AML-193 (cell line): ENCODE measurements around the gene ZBTB16.
A peak's percentile ranks its signal among the peaks of the same experiment; 100 is the strongest.

Source experiments
- DNase-seq, 2 experiments: peaks; one replicate each; lab custom pipeline; 2025; lab: John Stamatoyannopoulos, UW

Gene ZBTB16

GRCh38 chr11:114261791-114262190, 202.3 kb downstream of the ZBTB16 start:
- DNase-seq, result no peak

- DNase-seq, result peak; percentile 25 to 49
Measured at GRCh38 chr11:114262681-114263512, 203.4 kb downstream of the ZBTB16 start.

DNA sequence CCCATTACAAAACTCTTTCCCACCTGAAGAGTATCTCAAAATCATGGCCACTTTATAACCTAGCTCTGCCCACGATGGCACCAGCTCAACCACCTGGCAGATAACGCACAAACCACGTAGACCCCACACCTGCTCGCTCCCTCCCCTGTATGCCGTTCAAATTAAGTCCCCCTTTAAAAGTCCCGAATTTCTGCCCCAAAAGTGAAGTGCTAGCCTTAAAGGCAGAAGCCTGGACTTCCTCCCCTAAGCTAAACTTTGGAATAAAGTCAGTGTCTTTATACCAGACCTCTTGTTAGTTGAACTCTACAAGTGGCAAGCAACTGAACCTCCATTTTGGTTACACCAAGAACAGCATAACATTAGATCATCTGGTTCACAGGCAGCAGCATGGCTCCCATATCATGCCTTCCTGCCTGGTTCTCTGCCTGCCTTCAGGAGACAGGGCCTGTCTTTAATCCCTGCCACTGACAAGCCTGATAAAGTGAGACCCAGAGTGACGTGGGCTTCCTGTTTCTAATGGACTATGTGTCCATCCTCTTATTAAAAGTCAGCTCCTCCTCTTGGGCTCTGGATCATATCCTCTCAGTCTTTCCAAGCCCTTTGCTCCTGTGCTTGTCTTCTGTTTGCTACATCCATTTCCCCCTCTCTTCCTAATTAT, 204.1 kb downstream of the ZBTB16 start:
- DNase-seq, result no peak

DNA sequence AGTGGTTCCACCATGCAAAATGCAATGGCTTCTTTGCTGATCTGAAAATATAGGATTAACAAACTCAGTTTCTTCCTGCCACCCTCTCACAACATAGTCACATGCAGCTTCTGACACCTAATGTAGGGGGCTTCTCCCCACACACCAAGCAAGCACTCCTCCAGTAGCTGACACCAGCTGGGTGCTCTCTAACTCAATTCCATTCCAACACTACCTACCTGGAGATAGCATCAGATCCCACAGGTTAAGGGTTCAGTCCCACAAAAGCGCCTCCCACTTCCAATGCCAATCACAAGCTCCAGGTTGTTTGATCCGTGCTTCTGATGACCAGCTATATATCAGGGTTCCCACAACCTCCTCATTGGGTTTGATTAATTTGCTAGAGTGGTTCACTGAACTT, 204.9 kb downstream of the ZBTB16 start:
- DNase-seq, result no peak

- DNase-seq, result no peak
Measured at GRCh38 chr11:114265122-114265878, 205.8 kb downstream of the ZBTB16 start.

DNA sequence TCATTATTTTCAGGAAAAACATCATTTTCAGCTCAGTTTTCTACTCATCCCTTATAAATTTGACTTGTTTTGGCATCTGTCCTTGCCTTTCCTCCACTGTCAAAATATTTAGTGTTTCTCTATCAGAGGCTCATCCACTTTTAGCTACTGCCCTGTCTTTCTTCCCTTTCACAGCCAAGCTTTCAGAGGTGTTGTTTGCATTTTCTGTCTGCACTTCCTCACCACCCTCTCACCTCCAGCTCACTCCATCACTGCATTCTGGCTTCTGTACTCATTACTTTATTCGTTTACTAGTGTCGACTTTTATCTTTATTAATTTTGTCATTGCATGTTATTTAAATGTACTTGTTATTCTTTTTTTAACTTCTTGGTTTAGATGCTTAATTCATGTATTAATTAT, 210.0 kb downstream of the ZBTB16 start:
- no peak for DNase-seq

- no peak for DNase-seq
Measured at GRCh38 chr11:114270531-114271270, 211.2 kb downstream of the ZBTB16 start.

- DNase-seq, result no peak
Measured at GRCh38 chr11:114271316-114271715, 211.8 kb downstream of the ZBTB16 start.

GRCh38 chr11:114272311-114272710, 212.8 kb downstream of the ZBTB16 start:
- no peak for DNase-seq

GRCh38 chr11:114273071-114273470, 213.6 kb downstream of the ZBTB16 start:
- DNase-seq, result no peak

DNA sequence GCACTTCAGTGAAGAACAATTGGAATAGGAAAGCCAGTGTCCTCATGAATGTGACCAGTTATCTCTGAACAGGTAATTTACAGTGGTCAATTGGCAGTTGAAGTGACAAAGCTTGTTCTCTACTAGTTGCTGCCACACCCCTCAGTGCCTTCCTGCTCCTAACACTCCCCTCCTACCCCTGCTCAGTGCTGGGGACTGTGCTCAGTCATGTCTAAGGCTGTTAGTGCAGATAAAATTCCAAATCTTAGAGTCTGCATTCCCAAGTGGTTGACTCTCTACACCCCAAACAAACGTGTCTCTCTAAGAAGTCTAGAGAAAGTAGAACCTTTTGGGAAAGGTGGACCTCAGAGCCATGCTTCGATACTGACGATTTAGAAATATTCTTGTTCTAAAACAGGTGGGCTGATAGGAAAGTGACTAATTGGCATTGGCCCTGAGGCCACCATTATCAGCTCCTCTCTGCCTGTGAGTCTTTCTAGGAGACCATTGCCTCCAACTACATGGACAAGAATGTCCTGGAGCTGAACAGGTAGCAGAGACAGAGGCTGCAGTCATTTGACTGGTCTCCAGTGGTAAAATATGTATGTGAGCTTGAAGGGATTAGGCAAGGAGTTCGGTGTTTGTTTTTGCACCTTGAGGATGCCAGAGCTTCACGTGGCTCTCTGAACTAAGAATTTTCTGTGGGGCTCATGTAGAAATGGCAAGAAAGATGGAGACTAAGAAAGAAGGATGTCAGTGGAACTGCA, 214.6 kb downstream of the ZBTB16 start:
- no peak for DNase-seq

- DNase-seq, result no peak
Measured at GRCh38 chr11:114274637-114275036, 215.1 kb downstream of the ZBTB16 start.

DNA sequence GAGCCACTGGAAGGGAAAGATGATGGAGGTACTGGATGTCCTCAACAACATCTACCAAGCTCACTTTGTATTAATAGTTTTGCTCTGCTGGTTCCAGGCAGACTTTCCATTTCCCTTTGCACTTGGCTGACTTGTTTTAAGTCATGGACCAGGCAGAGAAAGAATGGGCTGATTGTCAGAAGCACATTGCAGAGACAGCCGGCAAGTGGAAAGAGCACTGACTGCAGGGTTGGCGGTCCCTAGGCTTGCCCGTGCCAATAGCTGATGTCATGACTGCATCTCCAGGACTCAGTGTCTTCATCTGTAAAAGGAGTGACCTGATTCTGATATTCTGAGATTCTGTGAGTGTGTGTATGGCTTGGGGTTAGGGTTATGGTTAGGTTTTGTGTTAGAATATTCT, 215.8 kb downstream of the ZBTB16 start:
- no peak for DNase-seq

DNA sequence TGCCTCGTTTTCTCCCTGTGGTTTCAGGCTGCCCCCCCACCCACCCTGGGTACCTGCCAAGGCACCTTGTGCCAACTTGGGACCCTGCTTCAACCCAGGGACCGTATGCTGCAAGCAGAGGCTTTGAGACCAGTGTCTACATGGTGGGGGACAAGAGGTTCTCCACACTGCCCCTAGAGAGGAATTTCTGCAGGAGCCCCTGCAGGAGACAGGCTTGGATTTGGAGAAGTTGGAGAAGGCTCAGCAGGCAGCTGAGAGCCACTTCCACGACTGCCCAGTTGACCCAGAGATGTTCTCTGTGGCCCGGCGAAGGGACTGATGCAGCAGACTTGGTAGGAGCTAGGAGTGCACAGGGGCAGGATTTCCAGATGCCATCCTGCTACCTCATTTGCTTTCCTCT, 216.6 kb downstream of the ZBTB16 start:
- DNase-seq, result no peak

DNA sequence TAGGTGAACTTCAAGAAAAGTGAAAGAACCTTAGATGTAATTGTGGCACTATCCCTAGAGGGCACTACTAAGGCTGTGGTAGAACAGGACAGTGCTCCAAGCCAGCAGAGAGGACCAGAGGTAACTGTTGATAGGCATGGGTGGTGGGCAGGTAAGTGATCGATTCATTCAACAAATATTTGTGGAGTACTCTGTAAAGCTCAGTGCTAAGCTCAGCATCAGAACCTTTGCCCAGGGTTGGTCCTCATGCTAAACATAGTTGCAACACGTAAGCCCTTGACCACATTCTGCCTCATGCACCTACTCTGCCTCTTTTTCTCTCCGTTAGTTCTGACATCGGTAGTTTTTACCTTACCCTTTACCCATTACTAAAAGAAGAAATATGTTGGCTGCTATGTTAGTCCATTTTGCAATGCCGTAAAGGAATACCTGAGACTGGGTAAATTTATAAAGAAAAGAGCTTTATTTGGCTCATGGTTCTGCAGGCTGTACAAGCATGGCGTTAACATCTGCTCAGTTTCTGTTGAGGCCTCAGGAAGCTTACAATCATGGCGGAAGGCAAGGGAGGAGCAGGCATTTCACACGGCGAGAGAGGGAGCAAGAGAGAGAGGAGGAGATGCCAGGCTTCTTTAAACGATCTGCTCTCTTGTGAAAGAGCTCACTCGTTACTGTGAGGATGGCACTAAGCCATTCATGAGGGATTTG, 218.3 kb downstream of the ZBTB16 start:
- no peak for DNase-seq

DNA sequence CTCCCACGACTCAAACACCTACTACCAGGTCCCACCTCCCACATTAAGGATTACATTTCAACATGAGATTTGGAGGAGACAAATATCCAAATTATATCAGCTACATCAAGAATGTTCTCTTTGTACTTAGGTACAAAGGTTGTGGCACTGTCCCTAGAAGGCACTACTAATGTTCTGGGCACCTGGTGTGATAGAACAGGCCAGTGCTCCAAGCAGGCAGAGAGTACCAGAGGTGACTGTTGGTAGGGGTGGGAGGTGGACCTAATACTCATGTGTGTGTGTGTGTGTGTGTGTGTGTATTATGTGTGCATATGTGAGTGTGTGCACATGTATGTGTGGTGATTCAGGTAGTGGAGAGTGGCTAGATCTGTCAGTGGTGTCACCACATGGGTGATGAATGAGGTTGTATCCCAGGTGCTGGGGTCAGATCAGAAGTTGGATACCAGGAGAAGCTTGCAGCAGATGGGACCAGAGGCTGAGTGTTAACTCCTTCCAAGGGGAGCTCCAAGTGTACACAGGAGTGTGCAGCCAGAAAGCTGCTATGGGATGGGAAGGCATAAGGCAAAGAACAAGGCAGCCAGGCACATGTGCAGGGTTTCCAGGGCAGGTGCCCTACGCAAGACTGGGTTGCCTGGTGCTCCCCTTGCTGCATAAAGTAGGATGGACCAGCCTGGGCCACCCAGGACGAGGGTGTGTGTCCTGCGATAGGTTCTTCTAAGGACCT, 219.0 kb downstream of the ZBTB16 start:
- no peak for DNase-seq

DNA sequence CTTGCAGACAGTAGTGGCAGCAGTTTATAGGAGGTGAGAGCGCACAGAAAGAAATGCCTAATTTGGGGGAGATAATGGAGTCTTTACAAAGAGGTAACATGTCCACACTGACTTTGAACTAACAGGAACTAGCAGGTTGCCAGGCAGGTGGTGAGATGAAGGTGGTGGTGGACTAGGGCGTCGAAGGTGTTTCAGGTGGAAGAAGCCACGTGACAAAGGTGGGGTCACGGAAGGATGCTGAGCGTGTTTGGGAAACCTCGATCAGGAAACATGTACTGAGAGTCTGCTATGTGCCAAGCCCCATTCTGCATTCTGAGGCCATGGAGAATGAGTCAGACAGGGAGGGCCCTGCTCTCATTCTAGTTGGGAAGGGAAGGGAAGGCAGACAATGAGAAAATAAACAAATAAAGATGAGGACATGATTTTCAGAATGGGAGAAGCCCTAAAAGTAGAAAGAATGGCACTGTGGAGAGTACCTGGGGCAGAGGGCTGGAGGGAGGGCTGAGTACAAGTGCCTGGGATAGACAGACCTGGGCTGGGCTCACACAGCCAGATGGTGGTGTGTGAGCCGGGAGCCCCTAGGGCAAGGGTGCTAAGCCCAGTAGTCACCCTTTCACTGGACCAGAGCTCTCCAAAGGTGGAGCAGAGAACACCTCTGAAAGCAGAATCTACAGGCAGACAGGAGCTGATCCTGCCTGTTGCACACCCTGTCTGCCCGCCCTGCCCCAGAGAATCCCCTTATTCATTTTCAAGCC, 220.5 kb downstream of the ZBTB16 start:
- no peak for DNase-seq

GRCh38 chr11:114280696-114281095, 221.2 kb downstream of the ZBTB16 start:
- peak; percentile 26 to 37 for DNase-seq

DNA sequence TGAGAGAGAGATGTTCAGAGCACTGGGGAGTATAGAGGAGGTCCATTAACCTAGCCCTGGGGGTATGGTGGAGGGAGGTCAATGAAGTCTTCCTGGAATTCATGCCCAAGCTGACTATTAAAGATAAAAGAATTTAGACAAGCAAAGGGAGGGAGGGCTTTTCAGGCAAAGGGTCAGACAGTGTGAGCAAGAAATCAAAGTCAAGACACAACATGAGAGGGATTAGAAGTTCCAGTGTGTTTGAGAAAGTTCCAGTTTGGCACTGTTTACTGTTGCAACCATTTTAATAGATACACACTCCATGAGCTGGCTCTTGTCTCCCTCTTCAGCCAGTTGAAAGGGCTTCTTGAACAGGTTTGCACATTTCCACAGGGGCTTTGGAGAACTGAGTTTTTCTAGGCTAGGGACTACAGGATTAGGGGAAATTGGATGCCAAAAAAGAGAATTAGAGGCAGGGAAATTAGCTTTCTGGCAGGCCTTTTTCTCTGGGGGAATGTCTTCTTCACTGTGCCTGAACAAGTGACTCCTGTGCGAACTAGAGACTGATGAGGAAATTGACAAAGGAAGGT, 222.0 kb downstream of the ZBTB16 start:
- DNase-seq, result no peak
